Measurements from ENCODE around the gene PTRH2.

DNA sequence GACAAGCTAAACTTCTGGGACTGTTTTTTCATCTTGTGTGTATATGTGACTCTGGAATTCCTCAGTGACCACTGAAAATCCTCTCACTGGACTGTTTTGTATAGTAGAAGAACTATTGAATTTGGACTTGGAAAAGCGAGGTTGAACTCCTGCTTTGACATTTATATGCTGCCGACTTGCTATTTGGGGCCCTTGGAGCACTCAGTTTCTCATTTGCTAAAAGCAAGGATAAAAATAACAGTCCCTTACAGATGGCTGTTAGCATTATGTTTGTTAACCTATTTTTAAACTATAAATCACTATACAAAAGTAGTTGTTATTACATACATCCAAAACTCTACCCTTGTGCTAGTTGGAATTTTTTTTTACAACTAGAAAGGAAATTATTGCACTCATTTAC lies 9.2 kb upstream of the PTRH2 start:
- TF ChIP-seq, protein P1, sequence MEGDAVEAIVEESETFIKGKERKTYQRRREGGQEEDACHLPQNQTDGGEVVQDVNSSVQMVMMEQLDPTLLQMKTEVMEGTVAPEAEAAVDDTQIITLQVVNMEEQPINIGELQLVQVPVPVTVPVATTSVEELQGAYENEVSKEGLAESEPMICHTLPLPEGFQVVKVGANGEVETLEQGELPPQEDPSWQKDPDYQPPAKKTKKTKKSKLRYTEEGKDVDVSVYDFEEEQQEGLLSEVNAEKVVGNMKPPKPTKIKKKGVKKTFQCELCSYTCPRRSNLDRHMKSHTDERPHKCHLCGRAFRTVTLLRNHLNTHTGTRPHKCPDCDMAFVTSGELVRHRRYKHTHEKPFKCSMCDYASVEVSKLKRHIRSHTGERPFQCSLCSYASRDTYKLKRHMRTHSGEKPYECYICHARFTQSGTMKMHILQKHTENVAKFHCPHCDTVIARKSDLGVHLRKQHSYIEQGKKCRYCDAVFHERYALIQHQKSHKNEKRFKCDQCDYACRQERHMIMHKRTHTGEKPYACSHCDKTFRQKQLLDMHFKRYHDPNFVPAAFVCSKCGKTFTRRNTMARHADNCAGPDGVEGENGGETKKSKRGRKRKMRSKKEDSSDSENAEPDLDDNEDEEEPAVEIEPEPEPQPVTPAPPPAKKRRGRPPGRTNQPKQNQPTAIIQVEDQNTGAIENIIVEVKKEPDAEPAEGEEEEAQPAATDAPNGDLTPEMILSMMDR (IDR thresholded peaks at IDR 0.05; ENCODE audit: poor library complexity), result no peak
- TF ChIP-seq EZH2 (IDR thresholded peaks at IDR 0.05; ENCODE audit: borderline replicate concordance) (no peak), EZH2phosphoT487 (IDR thresholded peaks at IDR 0.05; ENCODE audit: low read depth, severe bottlenecking, unreplicated experiment) (no peak)
